MM.1S (cell line): ENCODE results near the gene OR52H1.

ENCODE experiments used
- DNase-seq: peaks from one replicate; pipeline ENCODE4 v3.0.0-alpha.2; 2015
- H2AFZ ChIP-seq: fragments of 300-600 bp; sonication (generic); 2 replicates; pipeline ENCODE4 v1.6.0; 2016; ENCODE audit warnings: antibody characterized with exemption, low read length
- H3F3A ChIP-seq: fragments of 300-600 bp; sonication (generic); 2 replicates; pipeline ENCODE4 v1.6.1; 2016; ENCODE audit warnings: mild to moderate bottlenecking, antibody characterized with exemption, low read length, moderate library complexity, mixed read lengths; ENCODE audit not compliant: insufficient read depth
- H3K27ac ChIP-seq: fragments of 300-600 bp; sonication (generic); 2 replicates; pipeline ENCODE4 v1.5.1; 2016; ENCODE audit warnings: mild to moderate bottlenecking, low read length
- H3K27me3 ChIP-seq: fragments of 300-600 bp; sonication (generic); replicated peaks from 2 replicates; pipeline ENCODE4 v1.6.0; 2016; ENCODE audit warnings: low read length; ENCODE audit not compliant: insufficient read depth
- H3K36me3 ChIP-seq: fragments of 300-600 bp; sonication (generic); replicated peaks from 2 replicates; pipeline ENCODE4 v1.6.1; 2016; ENCODE audit warnings: mild to moderate bottlenecking, low read length, mixed read lengths; ENCODE audit not compliant: insufficient read depth
- H3K4me1 ChIP-seq: fragments of 300-600 bp; sonication (generic); 2 replicates; pipeline ENCODE4 v1.6.1; 2016; ENCODE audit warnings: low read length, mixed read lengths
- H3K4me2 ChIP-seq: fragments of 300-600 bp; sonication (generic); 2 replicates; pipeline ENCODE4 v1.6.0; 2016; ENCODE audit warnings: low read depth, low read length
- H3K4me3 ChIP-seq: fragments of 300-600 bp; sonication (generic); 2 replicates; pipeline ENCODE4 v1.5.1; 2016; ENCODE audit warnings: low read length, mixed read lengths
- H3K79me2 ChIP-seq: fragments of 300-600 bp; sonication (generic); 2 replicates; pipeline ENCODE4 v1.6.1; 2016; ENCODE audit warnings: mixed run types, low read length, mixed read lengths
- H3K9ac ChIP-seq: fragments of 300-600 bp; sonication (generic); 2 replicates; pipeline ENCODE4 v1.6.1; 2016; ENCODE audit warnings: low read length, mixed read lengths
- H3K9me2 ChIP-seq: fragments of 300-600 bp; sonication (generic); replicated peaks from 2 replicates; pipeline ENCODE4 v1.6.1; 2016; ENCODE audit warnings: mild to moderate bottlenecking, low read length, mixed read lengths; ENCODE audit not compliant: insufficient read depth
- H3K9me3 ChIP-seq: fragments of 300-600 bp; sonication (generic); replicated peaks from 2 replicates; pipeline ENCODE4 v1.6.1; 2016; ENCODE audit warnings: mild to moderate bottlenecking, low read length, mixed read lengths; ENCODE audit not compliant: insufficient read depth
- H4K20me1 ChIP-seq: fragments of 300-600 bp; sonication (generic); 2 replicates; pipeline ENCODE4 v1.6.1; 2016; ENCODE audit warnings: mild to moderate bottlenecking, low read length, moderate library complexity, mixed read lengths; ENCODE audit not compliant: insufficient read depth
- EZH2 ChIP-seq: fragments of 300-600 bp; sonication (generic); optimal IDR thresholded peaks from 2 replicates; pipeline ENCODE3; 2017; ENCODE audit warnings: low read depth, mild to moderate bottlenecking, antibody characterized with exemption, low read length, mixed read lengths
- EZH2phosphoT487 ChIP-seq: fragments of 300-600 bp; sonication (generic); IDR thresholded peaks from 2 replicates; pipeline ENCODE4 v1.6.1; 2018; ENCODE audit warnings: antibody characterized with exemption, low read length
- TF ChIP-seq, protein P1 (sequence below): fragments of 300-600 bp; sonication (generic); IDR thresholded peaks from 2 replicates; pipeline ENCODE4 v1.5.1; 2016; ENCODE audit warnings: antibody characterized with exemption, low read length, mixed read lengths

Gene OR52H1

DNA sequence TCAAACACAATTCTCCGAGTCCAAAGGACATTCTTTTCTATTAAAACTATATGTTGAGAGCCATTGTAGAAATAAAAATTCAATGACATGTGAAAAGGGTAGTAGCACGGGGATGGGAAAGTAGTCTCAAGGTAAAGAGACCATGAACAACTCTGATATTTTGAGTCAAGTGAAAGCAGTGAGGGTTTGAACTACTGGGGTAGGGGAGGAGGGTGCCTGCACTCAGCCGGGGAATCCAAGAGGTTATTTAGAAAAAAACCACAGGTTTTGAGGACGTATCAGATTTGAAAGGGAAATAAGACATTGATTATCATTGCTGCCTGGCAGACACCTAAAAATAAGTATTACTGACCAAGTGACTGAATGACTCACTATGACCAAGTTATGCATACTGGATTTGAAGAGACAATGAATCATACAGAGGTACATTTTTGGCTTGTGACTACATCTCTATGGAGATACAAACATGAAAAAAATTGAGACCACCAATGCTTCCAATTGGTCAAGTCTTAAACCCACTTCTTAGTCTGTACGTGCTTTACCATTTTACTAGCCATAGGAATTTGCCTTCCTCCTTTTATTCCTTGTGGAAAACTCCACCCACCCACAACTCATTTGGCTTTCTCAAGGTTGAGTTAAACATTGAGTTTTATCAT lies 2.2 kb upstream of the OR52H1 start:
- Histone ChIP-seq H3K4me1 (peaks cover 13% of the 10 kb centered on the region), H3F3A (no peaks in the 10 kb centered on the region), H3K27ac (no peak overlapping the region), H2AFZ (no peak overlapping the region), H4K20me1 (no peaks in the 10 kb centered on the region), H3K9me2 (no peaks in the 10 kb centered on the region), H3K4me3 (no peak overlapping the region), H3K36me3 (no peaks in the 10 kb centered on the region), H3K4me2 (no peak overlapping the region), H3K27me3 (no peaks in the 10 kb centered on the region), H3K9ac (no peak overlapping the region), H3K9me3 (no peaks in the 10 kb centered on the region), H3K79me2 (no peaks in the 10 kb centered on the region)
- no peak for DNase-seq
- TF ChIP-seq EZH2: no peak
- TF ChIP-seq EZH2phosphoT487: no peak
- TF ChIP-seq, protein P1, sequence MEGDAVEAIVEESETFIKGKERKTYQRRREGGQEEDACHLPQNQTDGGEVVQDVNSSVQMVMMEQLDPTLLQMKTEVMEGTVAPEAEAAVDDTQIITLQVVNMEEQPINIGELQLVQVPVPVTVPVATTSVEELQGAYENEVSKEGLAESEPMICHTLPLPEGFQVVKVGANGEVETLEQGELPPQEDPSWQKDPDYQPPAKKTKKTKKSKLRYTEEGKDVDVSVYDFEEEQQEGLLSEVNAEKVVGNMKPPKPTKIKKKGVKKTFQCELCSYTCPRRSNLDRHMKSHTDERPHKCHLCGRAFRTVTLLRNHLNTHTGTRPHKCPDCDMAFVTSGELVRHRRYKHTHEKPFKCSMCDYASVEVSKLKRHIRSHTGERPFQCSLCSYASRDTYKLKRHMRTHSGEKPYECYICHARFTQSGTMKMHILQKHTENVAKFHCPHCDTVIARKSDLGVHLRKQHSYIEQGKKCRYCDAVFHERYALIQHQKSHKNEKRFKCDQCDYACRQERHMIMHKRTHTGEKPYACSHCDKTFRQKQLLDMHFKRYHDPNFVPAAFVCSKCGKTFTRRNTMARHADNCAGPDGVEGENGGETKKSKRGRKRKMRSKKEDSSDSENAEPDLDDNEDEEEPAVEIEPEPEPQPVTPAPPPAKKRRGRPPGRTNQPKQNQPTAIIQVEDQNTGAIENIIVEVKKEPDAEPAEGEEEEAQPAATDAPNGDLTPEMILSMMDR: no peak

DNA sequence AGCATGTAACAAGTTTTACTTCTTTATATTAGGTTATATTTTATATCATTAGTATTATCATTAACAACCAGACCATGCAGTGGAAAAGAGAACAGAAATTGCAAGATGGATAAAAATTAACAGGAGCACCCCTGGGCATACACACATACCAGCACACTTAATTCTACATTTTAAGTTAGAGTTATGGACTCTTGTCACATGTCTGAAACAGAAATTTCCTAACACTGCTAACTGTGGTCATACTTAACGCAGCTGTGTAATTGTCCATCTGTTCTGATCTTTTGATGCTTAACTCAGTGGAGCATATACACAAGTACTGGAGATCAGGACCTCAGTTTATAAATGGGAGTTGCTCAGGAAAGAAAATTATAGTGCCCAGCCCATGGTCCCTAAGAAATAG lies 358 bp downstream of the OR52H1 start:
- Histone ChIP-seq H3K4me3 (no peak overlapping the region), H4K20me1 (no peaks in the 10 kb centered on the region), H3K9me3 (no peaks in the 10 kb centered on the region), H3K4me2 (no peak overlapping the region), H3F3A (no peaks in the 10 kb centered on the region), H3K9me2 (no peaks in the 10 kb centered on the region), H2AFZ (no peak overlapping the region), H3K36me3 (no peaks in the 10 kb centered on the region), H3K27ac (no peak overlapping the region), H3K4me1 (peaks cover 8% of the 10 kb centered on the region; the same call in 1 of the 2 replicates), H3K79me2 (no peaks in the 10 kb centered on the region), H3K27me3 (no peaks in the 10 kb centered on the region), H3K9ac (no peak overlapping the region)
- TF ChIP-seq EZH2phosphoT487: no peak
- TF ChIP-seq, protein P1: no peak
- no peak for TF ChIP-seq EZH2
- peak; percentile 32 for DNase-seq

DNA sequence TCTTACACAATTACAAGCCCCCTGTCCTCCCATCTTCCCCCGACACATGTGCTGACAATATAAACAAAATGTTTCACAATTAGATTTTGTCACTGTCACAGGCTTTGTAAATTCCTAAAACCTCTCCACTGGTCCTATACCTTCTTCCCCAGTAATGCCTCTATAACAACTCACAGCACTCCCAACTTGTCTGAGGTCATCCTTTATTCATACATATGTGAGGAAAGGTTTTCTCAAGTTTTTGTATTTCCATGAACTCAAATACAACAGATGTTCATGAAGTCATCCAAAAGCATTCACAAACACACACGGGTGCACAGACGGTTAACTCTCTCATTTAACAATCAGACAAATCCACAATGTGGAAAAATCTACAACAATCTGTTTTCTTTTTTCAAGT lies 1.9 kb downstream of the OR52H1 start:
- no peaks in the 10 kb centered on the region for H3K9me3 ChIP-seq
- DNase-seq: no peak

More for the DNA sequence above, 1.9 kb downstream of the OR52H1 start:
- no peak overlapping the region for H3K4me3 ChIP-seq
- H3K79me2 ChIP-seq: no peaks in the 10 kb centered on the region
- no peaks in the 10 kb centered on the region for H3K27me3 ChIP-seq
- H3F3A ChIP-seq: no peaks in the 10 kb centered on the region
- no peak overlapping the region for H3K9ac ChIP-seq
- H3K27ac ChIP-seq: no peak overlapping the region
- no peak overlapping the region for H3K4me2 ChIP-seq
- no peak for TF ChIP-seq EZH2
- no peak for TF ChIP-seq EZH2phosphoT487
- TF ChIP-seq, protein P1: no peak
- no peaks in the 10 kb centered on the region for H4K20me1 ChIP-seq
- peaks cover 8% of the 10 kb centered on the region; the same call in 1 of the 2 replicates for H3K4me1 ChIP-seq
- H3K9me2 ChIP-seq: no peaks in the 10 kb centered on the region
- no peaks in the 10 kb centered on the region for H3K36me3 ChIP-seq
- H2AFZ ChIP-seq: no peak overlapping the region
